ENCODE data around the gene KRT31. TPM values are rescaled to one million over a fixed set of nuclear protein-coding genes. Genes with fewer than 3 reads are reported as not detected.
"Not testable (repeated sequence)": the region's sequence is repeated elsewhere in the genome, so short reads cannot be mapped to it uniquely, and the experiment has no call there.

The KRT31 gene
- total RNA-seq, 2 experiments from 2014 or later = not detected

- H3K9me3 Mint-ChIP-seq = peaks cover 5% of the 10 kb centered on the region
- H3K4me3 Mint-ChIP-seq = no peak overlapping the region
- POLR2A ChIA-PET = interaction anchor here (1.0 kb wide), 1 partner anchor 24 kb away, joined by 3 read pairs; no protein-coding TSS in a partner anchor
- no peaks in the 10 kb centered on the region for H3K36me3 Mint-ChIP-seq (ENCODE audit: low read depth)
- CTCF ChIA-PET = interaction anchor here (0.8 to 1.9 kb wide), 6 partner anchors 9 to 439 kb away, joined by 3 to 7 read pairs (median 4); no protein-coding TSS in a partner anchor
- TF ChIP-seq CTCF (IDR thresholded peaks at IDR 0.05) = no peak
- H3K27me3 Mint-ChIP-seq = peaks cover 2% of the 10 kb centered on the region
- H3K4me1 Mint-ChIP-seq (ENCODE audit: low read depth) = peaks cover 7% of the 10 kb centered on the region
- DNase-seq = no peak
- no peak for ATAC-seq
- intact Hi-C loops (cut with micrococcal nuclease) = no loop called here
- H3K27ac Mint-ChIP-seq = no peak overlapping the region
These were observed 49.3 kb downstream of the KRT31 start for GRCh38 chr17:41347869-41348760.

GRCh38 chr17:41346421-41346820 is 51.0 kb downstream of the KRT31 start:
- H3K36me3 Mint-ChIP-seq (ENCODE audit: low read depth); CTCF ChIA-PET; ATAC-seq; DNase-seq; H3K27ac Mint-ChIP-seq; intact Hi-C loops (cut with micrococcal nuclease); H3K9me3 Mint-ChIP-seq; POLR2A ChIA-PET; H3K27me3 Mint-ChIP-seq; H3K4me3 Mint-ChIP-seq: not testable (repeated sequence)
- H3K4me1 Mint-ChIP-seq (ENCODE audit: low read depth) = peaks cover 11% of the 10 kb centered on the region

GRCh38 chr17:41345992-41346391 is 51.4 kb downstream of the KRT31 start:
- H3K4me1 Mint-ChIP-seq (ENCODE audit: low read depth) = peaks cover 15% of the 10 kb centered on the region
- TF ChIP-seq CTCF (IDR thresholded peaks at IDR 0.05) = no peak
- H3K4me3 Mint-ChIP-seq = no peak overlapping the region
- DNase-seq (no peak), ATAC-seq (no peak)
- ChIA-PET CTCF (no interaction called here), POLR2A (no interaction called here)
- no peaks in the 10 kb centered on the region for H3K27me3 Mint-ChIP-seq
- peaks cover 2% of the 10 kb centered on the region for H3K36me3 Mint-ChIP-seq (ENCODE audit: low read depth)
- no peak overlapping the region for H3K27ac Mint-ChIP-seq
- peaks cover 8% of the 10 kb centered on the region for H3K9me3 Mint-ChIP-seq
- intact Hi-C loops (cut with micrococcal nuclease) = no loop called here

Other genes with a start within 250 kb of the KRT31 start
- gene KRTAP4-5, start 247.8 kb downstream of the KRT31 start, total RNA-seq = not detected
- not detected for gene KRTAP4-4, start 236.9 kb downstream of the KRT31 start, total RNA-seq
- not detected for gene KRTAP4-3, start 229.4 kb downstream of the KRT31 start, total RNA-seq
- not detected for gene KRTAP4-2, start 219.4 kb downstream of the KRT31 start, total RNA-seq
- not detected for gene KRTAP4-1, start 212.7 kb downstream of the KRT31 start, total RNA-seq
- gene KRTAP9-1, start 207.7 kb downstream of the KRT31 start, total RNA-seq = not detected
- not detected for gene KRTAP9-2, start 171.0 kb downstream of the KRT31 start, total RNA-seq
- not detected for gene KRTAP9-3, start 165.2 kb downstream of the KRT31 start, total RNA-seq
- not detected for gene KRTAP9-8, start 159.6 kb downstream of the KRT31 start, total RNA-seq
- gene KRTAP9-4, start 147.9 kb downstream of the KRT31 start, total RNA-seq = not detected
- gene KRTAP9-9, start 142.2 kb downstream of the KRT31 start, total RNA-seq = not detected
- gene KRTAP9-6, start 132.2 kb downstream of the KRT31 start, total RNA-seq = not detected
- not detected for gene KRTAP9-7, start 121.9 kb downstream of the KRT31 start, total RNA-seq
- not detected for gene KRTAP29-1, start 94.8 kb downstream of the KRT31 start, total RNA-seq
- gene KRTAP16-1, start 88.3 kb downstream of the KRT31 start, total RNA-seq = not detected
- gene KRTAP17-1, start 81.9 kb downstream of the KRT31 start, total RNA-seq = not detected
- gene KRT33A, start 46.8 kb downstream of the KRT31 start, total RNA-seq = not detected
- not detected for gene KRT33B, start 27.8 kb downstream of the KRT31 start, total RNA-seq
- gene KRT34, start 15.3 kb downstream of the KRT31 start, total RNA-seq = not detected
- gene KRT37, start 27.0 kb upstream of the KRT31 start, total RNA-seq = not detected
- not detected for gene KRT38, start 43.4 kb upstream of the KRT31 start, total RNA-seq
- gene KRT32, start 69.8 kb upstream of the KRT31 start, total RNA-seq = not detected
- gene KRT35, start 83.5 kb upstream of the KRT31 start, total RNA-seq = not detected
- gene KRT36, start 92.3 kb upstream of the KRT31 start, total RNA-seq = not detected
- not detected for gene KRT13, start 108.0 kb upstream of the KRT31 start, total RNA-seq
- not detected for gene KRT15, start 121.3 kb upstream of the KRT31 start, total RNA-seq
- gene KRT19, start 130.7 kb upstream of the KRT31 start, total RNA-seq = not detected
- gene KRT9, start 174.5 kb upstream of the KRT31 start, total RNA-seq = not detected
- not detected for gene KRT14, start 189.3 kb upstream of the KRT31 start, total RNA-seq
- not detected for gene KRT16, start 215.2 kb upstream of the KRT31 start, total RNA-seq
- not detected for gene KRT17, start 227.0 kb upstream of the KRT31 start, total RNA-seq

Data from activated CD8-positive, alpha-beta T cell treated with anti-CD3 and anti-CD28 coated beads for 36 hours (primary cell).